Astrocyte of the spinal cord (primary cell): ENCODE measurements around the gene ZNF212.

ENCODE experiments used
- DNase-seq: peaks from one replicate; pipeline ENCODE4 v3.0.0; 2011; ENCODE audit warnings: low read depth, low spot score
- H3K4me3 ChIP-seq: 2 replicates; pipeline ENCODE4 v1.5.1; 2011; ENCODE audit warnings: low read depth, mild to moderate bottlenecking, low read length, moderate library complexity
- CTCF ChIP-seq: IDR thresholded peaks from 2 replicates; pipeline ENCODE4 v1.5.1; 2012; ENCODE audit warnings: low read depth, mild to moderate bottlenecking, low read length, inconsistent platforms
- in situ Hi-C: cut with HindIII; loops from 2 replicates; pipeline ENCODE4 v1.10.0; 2017; ENCODE audit warnings: low sequenced_read_pairs

ZNF212 gene

DNA sequence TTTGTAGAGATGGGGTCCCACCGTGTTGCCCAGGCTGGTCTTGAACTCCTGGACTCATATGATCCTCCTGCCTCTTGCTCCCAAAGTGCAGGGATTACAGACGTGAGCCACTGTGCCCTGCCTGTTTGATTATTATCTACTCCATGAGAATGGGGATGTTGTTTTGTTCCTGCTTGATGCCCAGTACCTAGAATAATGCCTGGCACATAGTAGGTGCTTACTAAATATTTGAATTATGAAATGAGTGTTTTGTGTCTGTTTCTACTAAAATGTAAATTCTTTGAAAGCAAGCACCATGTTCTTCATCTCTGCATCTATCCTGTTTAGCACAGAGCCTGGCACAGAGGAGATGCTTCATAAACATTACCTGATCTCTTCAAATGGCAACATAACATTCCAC lies 63.4 kb downstream of the ZNF212 start:
- TF ChIP-seq CTCF: no peak
- DNase-seq: no peak
- H3K4me3 ChIP-seq: no peak overlapping the region
- in situ Hi-C loops: no loop called here

GRCh38 chr7:149304006-149304405 lies 64.6 kb downstream of the ZNF212 start:
- DNase-seq: no peak
- no peak for TF ChIP-seq CTCF
- H3K4me3 ChIP-seq: no peak overlapping the region
- in situ Hi-C loops: no loop called here
